Lower lobe of right lung (tissue), 2 donors: Measurements from ENCODE around the gene PROCR. TPM values are rescaled to one million over a fixed set of nuclear protein-coding genes. Genes with fewer than 3 reads are reported as not detected.

Experiments used
- ATAC-seq, 2 donors: fragments of 200-7000 bp; cut with Tn5 transposase; one replicate each; pipeline ENCODE4 v1.9.1; 2020 to 2022; ENCODE audit warnings: mild to moderate bottlenecking in 2 of 2, moderate library complexity in 2 of 2
- DNase-seq: peaks from one replicate; pipeline ENCODE4 v3.0.0-alpha.2; 2020
- H3K27ac ChIP-seq: fragments of 200-600 bp; one replicate; pipeline ENCODE4 v1.8.0; 2022
- H3K27me3 ChIP-seq: fragments of 200-600 bp; one replicate; pipeline ENCODE4 v1.8.0; 2022; ENCODE audit warnings: low read depth
- H3K36me3 ChIP-seq: fragments of 200-600 bp; one replicate; pipeline ENCODE4 v1.8.0; 2022; ENCODE audit warnings: mild to moderate bottlenecking
- H3K4me1 ChIP-seq: fragments of 200-600 bp; one replicate; pipeline ENCODE4 v1.8.0; 2022
- H3K4me3 ChIP-seq: fragments of 200-600 bp; one replicate; pipeline ENCODE4 v1.8.0; 2022; ENCODE audit warnings: mild to moderate bottlenecking
- H3K9me3 ChIP-seq: fragments of 200-600 bp; one replicate; pipeline ENCODE4 v1.8.0; 2022
- CTCF ChIP-seq: fragments of 200-600 bp; IDR thresholded peaks from one replicate; pipeline ENCODE4 v1.8.0; 2022; ENCODE audit warnings: antibody characterized with exemption, mild to moderate bottlenecking
- intact Hi-C: fragments of 100-400 bp; cut with DNase I; formaldehyde crosslinking; loops from one replicate; pipeline ENCODE4 v1.11.0; 2022
- total RNA-seq: library from RNA; stranded (reverse); fragmentation: NEBNext Ultra II Directional; extraction: Animal tissue kit (Norgen Biotek cat#: 25700); gene quantifications from one replicate; pipeline ENCODE4 v1.2.1, GENCODE V29; 2021
- donor health status: DM: no; HTN: yes; CAD: no; lungs with severe emphysema.

Gene PROCR
- total RNA-seq, 1 donor from 2014 or later, result 15.7 TPM

GRCh38 chr20:35172434-35172806 is 548 bp downstream of the PROCR start:
- no peak for DNase-seq
- peaks cover 19% of the 10 kb centered on the region for H3K4me1 ChIP-seq
- intact Hi-C loops, result no loop called here
- peak overlapping the region; percentile 54 for H3K27ac ChIP-seq
- ATAC-seq, result no peak
- no peaks in the 10 kb centered on the region for H3K9me3 ChIP-seq
- no peaks in the 10 kb centered on the region for H3K27me3 ChIP-seq
- H3K36me3 ChIP-seq, result peaks cover 11% of the 10 kb centered on the region
- no peak for TF ChIP-seq CTCF
- H3K4me3 ChIP-seq, result peak overlapping the region; percentile 49

GRCh38 chr20:35173576-35174192 is 1.8 kb downstream of the PROCR start:
- TF ChIP-seq CTCF, result no peak
- Histone ChIP-seq H3K4me1 (peaks cover 19% of the 10 kb centered on the region), H3K9me3 (no peaks in the 10 kb centered on the region), H3K36me3 (peaks cover 11% of the 10 kb centered on the region), H3K27ac (no peak overlapping the region), H3K27me3 (no peaks in the 10 kb centered on the region), H3K4me3 (no peak overlapping the region)
- ATAC-seq (no peak), DNase-seq (no peak)
- intact Hi-C loops, result no loop called here

- H3K4me3 ChIP-seq, result no peak overlapping the region
- intact Hi-C loops, result no loop called here
- ATAC-seq (peak in 1 of 2 donors; percentile 20), DNase-seq (no peak)
- peaks cover 19% of the 10 kb centered on the region for H3K4me1 ChIP-seq
- H3K27me3 ChIP-seq, result no peaks in the 10 kb centered on the region
- H3K27ac ChIP-seq, result no peak overlapping the region
- H3K9me3 ChIP-seq, result no peaks in the 10 kb centered on the region
- H3K36me3 ChIP-seq, result peaks cover 11% of the 10 kb centered on the region
- no peak for TF ChIP-seq CTCF
Measured at GRCh38 chr20:35174458-35175216, 2.8 kb downstream of the PROCR start.

GRCh38 chr20:35176132-35176531 is 4.3 kb downstream of the PROCR start:
- DNase-seq (no peak), ATAC-seq (no peak)
- no peak for TF ChIP-seq CTCF
- H3K4me3 ChIP-seq, result no peak overlapping the region
- peaks cover 19% of the 10 kb centered on the region for H3K4me1 ChIP-seq
- no peaks in the 10 kb centered on the region for H3K27me3 ChIP-seq
- intact Hi-C loops, result no loop called here
- no peak overlapping the region for H3K27ac ChIP-seq
- H3K9me3 ChIP-seq, result no peaks in the 10 kb centered on the region
- peaks cover 11% of the 10 kb centered on the region for H3K36me3 ChIP-seq

GRCh38 chr20:35179292-35180212 is 7.7 kb downstream of the PROCR start:
- Histone ChIP-seq H3K9me3 (no peaks in the 10 kb centered on the region), H3K27ac (no peak overlapping the region), H3K4me3 (no peak overlapping the region), H3K4me1 (no peaks in the 10 kb centered on the region), H3K36me3 (peaks cover 11% of the 10 kb centered on the region), H3K27me3 (no peaks in the 10 kb centered on the region)
- no peak for DNase-seq
- no peak for TF ChIP-seq CTCF
- ATAC-seq, result no peak
- intact Hi-C loops, result no loop called here
